Peyer's patch (tissue), 4 donors: ENCODE measurements around the gene RUVBL1. TPM values are rescaled to one million over a fixed set of nuclear protein-coding genes. Genes with fewer than 3 reads are reported as not detected.
A peak's percentile ranks its signal among the peaks of the same experiment; 100 is the strongest.

ENCODE experiments used
- DNase-seq, 3 donors: peaks; one replicate each; pipeline ENCODE4 v3.0.0-alpha.2; 2017 to 2019
- H3K27ac ChIP-seq, 4 donors: fragments of 200-600 bp; sonication (generic); one replicate each; pipeline ENCODE4 v1.5.1; 2016 to 2019
- H3K27me3 ChIP-seq, 2 donors: fragments of 200-600 bp; sonication (generic); one replicate each; pipeline ENCODE4 v1.5.1; 2019
- H3K36me3 ChIP-seq, 3 donors: fragments of 200-600 bp; sonication (generic); one replicate each; pipeline ENCODE4 v1.5.1; 2016 to 2019
- H3K4me1 ChIP-seq, 4 donors: fragments of 200-600 bp; sonication (generic); one replicate each; pipeline ENCODE4 v1.5.1; 2016 to 2019
- H3K4me3 ChIP-seq, 4 donors: fragments of 200-600 bp; sonication (generic); 1 replicate in 3 of 4; 2 replicates in 1 of 4; pipeline ENCODE4 v1.5.1; 2016 to 2019; ENCODE audit warnings: mild to moderate bottlenecking in 1 of 4
- H3K9me3 ChIP-seq, 4 donors: fragments of 200-600 bp; sonication (generic); one replicate each; pipeline ENCODE4 v1.5.1; 2016 to 2019; ENCODE audit warnings: mild to moderate bottlenecking in 1 of 4
- CTCF ChIP-seq, 6 experiments: fragments of 450-650 bp in 4 of 6; fragments of 200-600 bp in 2 of 6; sonication (generic) in 1 of 6; IDR thresholded peaks; one replicate each; pipeline ENCODE4 v1.5.1; 2017 to 2019; ENCODE audit warnings: antibody characterized with exemption in 6 of 6, mild to moderate bottlenecking in 3 of 6, moderate library complexity in 1 of 6
- POLR2A ChIP-seq, 2 donors: fragments of 450-650 bp; IDR thresholded peaks; one replicate each; pipeline ENCODE4 v1.5.1; 2017; ENCODE audit warnings: antibody characterized with exemption in 2 of 2, mild to moderate bottlenecking in 2 of 2, moderate library complexity in 2 of 2
- total RNA-seq, 4 donors: library from RNA; depleted of rRNA; stranded (reverse); fragments of >200 nt; gene quantifications; one replicate each; pipeline ENCODE4 v1.1.0, GENCODE V29; 2016

The RUVBL1 gene
- total RNA-seq, 4 donors from 2014 or later = 8.9 to 22.3 (median 14.5) TPM

GRCh38 chr3:128063865-128064264 is 59.7 kb downstream of the RUVBL1 start:
- no peak for TF ChIP-seq CTCF (IDR thresholded peaks at IDR 0.05)
- TF ChIP-seq POLR2A (IDR thresholded peaks at IDR 0.05) = no peak
- no peak overlapping the region for H3K27ac ChIP-seq
- no peaks in the 10 kb centered on the region for H3K4me1 ChIP-seq
- no peak overlapping the region for H3K4me3 ChIP-seq
- no peaks in the 10 kb centered on the region for H3K27me3 ChIP-seq
- peaks cover 0 to 100% (median 3%) of the 10 kb centered on the region in 3 donors for H3K36me3 ChIP-seq
- H3K9me3 ChIP-seq = no peaks in the 10 kb centered on the region
- DNase-seq = no peak

- no peaks in the 10 kb centered on the region for H3K9me3 ChIP-seq
- TF ChIP-seq CTCF (IDR thresholded peaks at IDR 0.05) (no peak), POLR2A (IDR thresholded peaks at IDR 0.05) (no peak)
- peaks cover 0 to 99% (median 3%) of the 10 kb centered on the region in 3 donors for H3K36me3 ChIP-seq
- no peak overlapping the region for H3K4me3 ChIP-seq
- H3K4me1 ChIP-seq = no peaks in the 10 kb centered on the region
- no peak overlapping the region for H3K27ac ChIP-seq
- DNase-seq = no peak
- H3K27me3 ChIP-seq = no peaks in the 10 kb centered on the region
These were observed 61.4 kb downstream of the RUVBL1 start for GRCh38 chr3:128062033-128062745.

GRCh38 chr3:128060473-128061381 is 62.9 kb downstream of the RUVBL1 start:
- peaks cover 0 to 99% (median 3%) of the 10 kb centered on the region in 3 donors for H3K36me3 ChIP-seq
- no peak overlapping the region for H3K27ac ChIP-seq
- no peaks in the 10 kb centered on the region for H3K27me3 ChIP-seq
- H3K4me3 ChIP-seq = no peak overlapping the region
- no peak for DNase-seq
- peaks cover 0 to under 1% (median 0%) of the 10 kb centered on the region in 4 donors for H3K4me1 ChIP-seq
- H3K9me3 ChIP-seq = no peaks in the 10 kb centered on the region
- TF ChIP-seq CTCF (IDR thresholded peaks at IDR 0.05) (no peak), POLR2A (IDR thresholded peaks at IDR 0.05) (no peak)

DNA sequence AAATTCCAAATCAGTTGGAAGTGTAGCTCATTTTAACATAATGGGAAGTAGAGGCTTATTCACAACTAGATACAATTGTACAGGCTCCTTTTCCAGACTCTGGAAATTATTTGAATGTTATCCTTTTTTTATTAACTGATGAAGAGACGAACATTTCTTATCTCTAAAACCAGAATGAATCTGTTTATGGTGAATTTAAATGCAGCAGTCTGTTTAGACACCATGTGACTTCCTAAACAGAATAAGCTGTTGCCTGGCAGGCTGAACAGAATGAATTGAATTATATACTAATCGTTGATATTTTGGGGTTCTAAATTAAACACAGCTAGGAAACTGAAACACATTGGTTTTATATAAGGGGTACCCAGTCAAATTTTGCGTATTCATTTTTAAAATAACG is 67.4 kb downstream of the RUVBL1 start:
- Histone ChIP-seq H3K9me3 (no peaks in the 10 kb centered on the region), H3K27ac (no peak overlapping the region), H3K4me3 (no peak overlapping the region), H3K36me3 (peaks cover 0 to 61% (median 0%) of the 10 kb centered on the region in 3 donors), H3K4me1 (peaks cover 0 to 30% (median 5%) of the 10 kb centered on the region in 4 donors), H3K27me3 (no peaks in the 10 kb centered on the region)
- TF ChIP-seq POLR2A (IDR thresholded peaks at IDR 0.05) (no peak), CTCF (IDR thresholded peaks at IDR 0.05) (no peak)
- DNase-seq = no peak

- no peak for DNase-seq
- Histone ChIP-seq H3K27me3 (no peaks in the 10 kb centered on the region), H3K27ac (no peak overlapping the region), H3K36me3 (peaks cover 0 to 42% (median 0%) of the 10 kb centered on the region in 3 donors), H3K4me3 (peak overlapping the region in 1 of 4 donors; percentile 86), H3K9me3 (no peaks in the 10 kb centered on the region), H3K4me1 (peaks cover 0 to 34% (median 5%) of the 10 kb centered on the region in 4 donors)
- no peak for TF ChIP-seq CTCF (IDR thresholded peaks at IDR 0.05)
- no peak for TF ChIP-seq POLR2A (IDR thresholded peaks at IDR 0.05)
These were observed 69.2 kb downstream of the RUVBL1 start for GRCh38 chr3:128054367-128054766.
